ENCODE results near the gene S100A8. TPM values are rescaled to one million over a fixed set of nuclear protein-coding genes. Genes with fewer than 3 reads are reported as not detected.

S100A8 gene
- total RNA-seq, 1 experiment from 2014 or later: 1.4 TPM

DNA sequence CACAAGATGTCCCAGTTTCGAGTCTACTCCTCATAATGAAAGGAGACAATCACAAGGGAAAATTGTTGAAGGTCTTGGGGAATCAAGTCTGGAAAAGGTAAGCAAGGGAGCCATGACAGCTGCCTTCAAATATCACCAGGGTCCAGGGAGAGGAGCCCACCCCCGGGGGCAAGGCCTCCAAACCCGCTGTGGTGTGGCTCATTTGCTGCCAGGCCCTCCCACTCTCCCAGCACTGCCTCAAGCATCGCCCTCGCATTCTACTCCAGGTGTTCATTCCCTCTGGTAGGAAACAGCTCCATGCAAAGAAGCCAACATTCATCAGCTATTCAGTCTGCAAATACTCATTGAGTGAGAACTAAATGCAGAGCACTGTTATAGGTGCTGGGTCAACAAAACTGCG is 24.6 kb downstream of the S100A8 start:
- no peak overlapping the region for H3K4me3 ChIP-seq (replicated peaks in 1 of 2; ENCODE audit: low read depth in 1 of 2, low read length in 2 of 2)
- ChIA-PET RAD21 (ENCODE audit: low non-redundant PET in 1 of 2, low total read pairs in 2 of 2, uncharacterized antibody in 2 of 2, unreplicated experiment in 2 of 2) (no interaction called here), CTCF (no interaction called here), POLR2A (no interaction called here)
- ATAC-seq (no peak), DNase-seq (ENCODE audit: low read depth, low spot score) (no peak)
- peaks cover 33% of the 10 kb centered on the region for H3K27me3 ChIP-seq (ENCODE audit: insufficient read depth, low read length)
- TF ChIP-seq EGR1 (IDR thresholded peaks at IDR 0.05; ENCODE audit: low read depth) (no peak), EZH2 (IDR thresholded peaks at IDR 0.05) (no peak), SIN3A (IDR thresholded peaks at IDR 0.05; ENCODE audit: low read depth) (no peak), ELF1 (IDR thresholded peaks at IDR 0.05; ENCODE audit: borderline replicate concordance, low read depth) (no peak), CBX3 (IDR thresholded peaks at IDR 0.05; ENCODE audit: low read depth) (no peak), FOSL1 (IDR thresholded peaks at IDR 0.05; ENCODE audit: low read depth) (no peak), ZBTB33 (IDR thresholded peaks at IDR 0.05; ENCODE audit: extremely low read depth, insufficient replicate concordance, low read length) (no peak), ZFX (IDR thresholded peaks at IDR 0.05) (no peak), SP1 (IDR thresholded peaks at IDR 0.05; ENCODE audit: low read depth) (no peak)
- no peaks in the 10 kb centered on the region for H3K36me3 ChIP-seq (ENCODE audit: control insufficient read depth in 1 of 2, insufficient read depth in 2 of 2, low read length in 2 of 2)
- no peak overlapping the region for H2AFZ ChIP-seq (ENCODE audit: low read depth, low read length, poor library complexity, severe bottlenecking)
- H3K9ac ChIP-seq (ENCODE audit: low read length): no peak overlapping the region
- no TSS peak for BruUV-seq (replicated peaks)
- H4K20me1 ChIP-seq (ENCODE audit: insufficient read depth): no peaks in the 10 kb centered on the region
- no peaks in the 10 kb centered on the region for H3K79me2 ChIP-seq (ENCODE audit: insufficient read depth, low read length)
- no peaks in the 10 kb centered on the region for H3K9me2 ChIP-seq (ENCODE audit: insufficient read depth)
- no peak overlapping the region for H3K27ac ChIP-seq (ENCODE audit: low read depth, low read length)
- no peaks in the 10 kb centered on the region for H3K9me3 ChIP-seq (ENCODE audit: control insufficient read depth in 1 of 2, insufficient read depth in 1 of 2, low read depth in 1 of 2, low read length in 2 of 2)
- no peaks in the 10 kb centered on the region for H3K4me1 ChIP-seq (ENCODE audit: control insufficient read depth in 1 of 2, insufficient read depth in 2 of 2, low read length in 2 of 2)
- intact Hi-C loops (cut with micrococcal nuclease): no loop called here
- no peak overlapping the region for H3K4me2 ChIP-seq (ENCODE audit: low read length)

- ChIA-PET POLR2A (no interaction called here), RAD21 (ENCODE audit: low non-redundant PET in 1 of 2, low total read pairs in 2 of 2, uncharacterized antibody in 2 of 2, unreplicated experiment in 2 of 2) (no interaction called here), CTCF (no interaction called here)
- Histone ChIP-seq H3K27ac (ENCODE audit: low read depth, low read length) (no peak overlapping the region), H3K9ac (ENCODE audit: low read length) (no peak overlapping the region), H3K79me2 (ENCODE audit: insufficient read depth, low read length) (no peaks in the 10 kb centered on the region), H3K27me3 (ENCODE audit: insufficient read depth, low read length) (peaks cover 33% of the 10 kb centered on the region), H4K20me1 (ENCODE audit: insufficient read depth) (no peaks in the 10 kb centered on the region), H3K4me2 (ENCODE audit: low read length) (no peak overlapping the region), H3K4me3 (replicated peaks in 1 of 2; ENCODE audit: low read depth in 1 of 2, low read length in 2 of 2) (no peak overlapping the region), H3K4me1 (ENCODE audit: control insufficient read depth in 1 of 2, insufficient read depth in 2 of 2, low read length in 2 of 2) (no peaks in the 10 kb centered on the region), H2AFZ (ENCODE audit: low read depth, low read length, poor library complexity, severe bottlenecking) (no peak overlapping the region), H3K9me3 (ENCODE audit: control insufficient read depth in 1 of 2, insufficient read depth in 1 of 2, low read depth in 1 of 2, low read length in 2 of 2) (no peaks in the 10 kb centered on the region), H3K9me2 (ENCODE audit: insufficient read depth) (no peaks in the 10 kb centered on the region), H3K36me3 (ENCODE audit: control insufficient read depth in 1 of 2, insufficient read depth in 2 of 2, low read length in 2 of 2) (no peaks in the 10 kb centered on the region)
- TF ChIP-seq, protein P1, sequence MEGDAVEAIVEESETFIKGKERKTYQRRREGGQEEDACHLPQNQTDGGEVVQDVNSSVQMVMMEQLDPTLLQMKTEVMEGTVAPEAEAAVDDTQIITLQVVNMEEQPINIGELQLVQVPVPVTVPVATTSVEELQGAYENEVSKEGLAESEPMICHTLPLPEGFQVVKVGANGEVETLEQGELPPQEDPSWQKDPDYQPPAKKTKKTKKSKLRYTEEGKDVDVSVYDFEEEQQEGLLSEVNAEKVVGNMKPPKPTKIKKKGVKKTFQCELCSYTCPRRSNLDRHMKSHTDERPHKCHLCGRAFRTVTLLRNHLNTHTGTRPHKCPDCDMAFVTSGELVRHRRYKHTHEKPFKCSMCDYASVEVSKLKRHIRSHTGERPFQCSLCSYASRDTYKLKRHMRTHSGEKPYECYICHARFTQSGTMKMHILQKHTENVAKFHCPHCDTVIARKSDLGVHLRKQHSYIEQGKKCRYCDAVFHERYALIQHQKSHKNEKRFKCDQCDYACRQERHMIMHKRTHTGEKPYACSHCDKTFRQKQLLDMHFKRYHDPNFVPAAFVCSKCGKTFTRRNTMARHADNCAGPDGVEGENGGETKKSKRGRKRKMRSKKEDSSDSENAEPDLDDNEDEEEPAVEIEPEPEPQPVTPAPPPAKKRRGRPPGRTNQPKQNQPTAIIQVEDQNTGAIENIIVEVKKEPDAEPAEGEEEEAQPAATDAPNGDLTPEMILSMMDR (IDR thresholded peaks at IDR 0.05 in 2 of 3, conservative IDR thresholded peaks at IDR 0.05 in 1 of 3; ENCODE audit: borderline replicate concordance in 1 of 3, insufficient read depth in 1 of 3, low read depth in 2 of 3, low read length in 2 of 3): no peak
- TF ChIP-seq ZFX (IDR thresholded peaks at IDR 0.05) (no peak), TCF7L2 (IDR thresholded peaks at IDR 0.05; ENCODE audit: borderline replicate concordance, extremely low read depth, insufficient read depth, insufficient read length) (no peak), EGR1 (IDR thresholded peaks at IDR 0.05; ENCODE audit: low read depth) (no peak), CEBPB (IDR thresholded peaks at IDR 0.05; ENCODE audit: low read depth) (no peak), SIN3A (IDR thresholded peaks at IDR 0.05; ENCODE audit: low read depth) (no peak), CBX3 (IDR thresholded peaks at IDR 0.05; ENCODE audit: low read depth) (no peak), FOSL1 (IDR thresholded peaks at IDR 0.05; ENCODE audit: low read depth) (no peak), RAD21 (IDR thresholded peaks at IDR 0.05; ENCODE audit: low read depth) (no peak)
- BruUV-seq (replicated peaks): no TSS peak
- ATAC-seq (no peak), DNase-seq (ENCODE audit: low read depth, low spot score) (no peak)
- intact Hi-C loops (cut with micrococcal nuclease): no loop called here
These were observed 25.2 kb downstream of the S100A8 start for GRCh38 chr1:153365696-153366095.

Data from HCT116 (cell line).